SK-N-SH (cell line): Measurements from ENCODE around the gene ATXN7L2. TPM values are rescaled to one million over a fixed set of nuclear protein-coding genes. Genes with fewer than 3 reads are reported as not detected.

Source experiments
- CTCF ChIA-PET: fragments of 300-600, 350-600 bp; formaldehyde crosslinking; extraction: SDS; loops from one replicate; lab custom pipeline; 2021; lab: Yijun Ruan, JAX
- POLR2A ChIA-PET: fragments of 350-600 bp; sonication (Branson Sonifier 250); formaldehyde crosslinking; extraction: SDS; loops from one replicate; lab custom pipeline; 2020; ENCODE audit warnings: antibody characterized with exemption, inconsistent platforms; lab: Yijun Ruan, JAX
- DNase-seq: peaks from one replicate; pipeline ENCODE4 v3.0.0; 2012
- H2AFZ ChIP-seq: fragments of 200-600 bp; sonication (generic); 2 replicates; pipeline ENCODE4 v1.8.1; 2016; ENCODE audit warnings: antibody characterized with exemption, mild to moderate bottlenecking, low read depth
- H3F3A ChIP-seq: fragments of 200-600 bp; sonication (generic); replicated peaks from 2 replicates; pipeline ENCODE3; 2016; ENCODE audit warnings: antibody characterized with exemption, mild to moderate bottlenecking; ENCODE audit not compliant: insufficient read depth
- H3K27ac ChIP-seq, 2 experiments: fragments of 200-500 bp in 1 of 2; fragments of 200-600 bp in 1 of 2; sonication (Bioruptor generic) in 1 of 2; sonication (generic), shearing (Covaris generic) in 1 of 2; 2 replicates each; pipeline versions ENCODE4 v1.5.1 to v1.6.1; 2014 to 2016; ENCODE audit warnings: low read depth in 2 of 2, inconsistent platforms in 1 of 2, low read length in 1 of 2, mild to moderate bottlenecking in 1 of 2, mixed read lengths in 1 of 2
- H3K27me3 ChIP-seq: fragments of 200-600 bp; sonication (generic), shearing (Covaris generic); 2 replicates; pipeline ENCODE4 v1.6.1; 2016; ENCODE audit warnings: mixed run types; ENCODE audit not compliant: insufficient read depth
- H3K36me3 ChIP-seq, 2 experiments: fragments of 200-500 bp in 1 of 2; fragments of 200-600 bp in 1 of 2; sonication (Bioruptor generic) in 1 of 2; sonication (generic) in 1 of 2; replicated peaks in 1 of 2; 2 replicates each; pipeline versions ENCODE3 to v1.5.1; 2014 to 2016; ENCODE audit warnings: low read length in 1 of 2, mild to moderate bottlenecking in 1 of 2; ENCODE audit not compliant: insufficient read depth in 2 of 2, control insufficient read depth in 1 of 2
- H3K4me1 ChIP-seq, 2 experiments: fragments of 200-500 bp in 1 of 2; fragments of 200-600 bp in 1 of 2; sonication (Bioruptor generic) in 1 of 2; sonication (generic), shearing (Covaris generic) in 1 of 2; 2 replicates each; pipeline versions ENCODE4 v1.5.1 to v1.6.1; 2014 to 2016; ENCODE audit warnings: low read depth in 1 of 2, low read length in 1 of 2, mixed run types in 1 of 2; ENCODE audit not compliant: insufficient read depth in 2 of 2, control insufficient read depth in 1 of 2
- H3K4me2 ChIP-seq: fragments of 200-600 bp; sonication (generic), shearing (Covaris generic); 2 replicates; pipeline ENCODE4 v1.6.1; 2017; ENCODE audit warnings: mixed run types
- H3K4me3 ChIP-seq, 2 experiments: fragments of 200-500 bp in 1 of 2; fragments of 200-600 bp in 1 of 2; sonication (Bioruptor generic) in 1 of 2; sonication (generic), shearing (Covaris generic) in 1 of 2; 2 replicates each; pipeline versions ENCODE4 v1.5.1 to v1.8.1; 2014 to 2016; ENCODE audit warnings: low read depth in 2 of 2, inconsistent platforms in 1 of 2, low read length in 1 of 2, mild to moderate bottlenecking in 1 of 2, mixed read lengths in 1 of 2, moderate library complexity in 1 of 2
- H3K79me2 ChIP-seq: fragments of 200-600 bp; sonication (generic); 2 replicates; pipeline ENCODE4 v1.8.1; 2017; ENCODE audit warnings: mild to moderate bottlenecking; ENCODE audit not compliant: insufficient read depth
- H3K9ac ChIP-seq: fragments of 200-600 bp; sonication (generic); 2 replicates; pipeline ENCODE4 v1.6.1; 2017; ENCODE audit warnings: mixed run types
- H3K9me2 ChIP-seq: fragments of 200-600 bp; sonication (generic); 2 replicates; pipeline ENCODE4 v1.6.1; 2017; ENCODE audit warnings: mixed run types
- H3K9me3 ChIP-seq: fragments of 200-600 bp; sonication (generic); 2 replicates; pipeline ENCODE4 v1.6.1; 2017; ENCODE audit warnings: mixed run types, mild to moderate bottlenecking, moderate library complexity
- H4K20me1 ChIP-seq: fragments of 200-600 bp; sonication (generic); 2 replicates; pipeline ENCODE4 v1.6.1; 2017; ENCODE audit warnings: mild to moderate bottlenecking, mixed run types; ENCODE audit not compliant: insufficient read depth
- CTCF ChIP-seq: fragments of 200-600 bp; sonication (generic); IDR thresholded peaks from 2 replicates; pipeline ENCODE4 v1.6.1; 2017; ENCODE audit warnings: antibody characterized with exemption, mild to moderate bottlenecking, moderate library complexity
- ELF1 ChIP-seq: IDR thresholded peaks from 2 replicates; pipeline ENCODE4 v1.4.0; 2012
- IRF3 ChIP-seq: fragments of 150-350 bp; IDR thresholded peaks from 2 replicates; pipeline ENCODE4 v1.6.1; 2016; ENCODE audit warnings: mild to moderate bottlenecking, low read depth, low read length
- JUND ChIP-seq: IDR thresholded peaks from 2 replicates; pipeline ENCODE4 v1.4.0; 2012
- MAX ChIP-seq: IDR thresholded peaks from 2 replicates; pipeline ENCODE4 v1.4.0; 2012; ENCODE audit warnings: low read depth
- MEF2A ChIP-seq: IDR thresholded peaks from 2 replicates; pipeline ENCODE4 v1.4.0; 2012; ENCODE audit warnings: low read depth, borderline replicate concordance
- MXI1 ChIP-seq: IDR thresholded peaks from 2 replicates; pipeline ENCODE4 v1.6.1; 2012; ENCODE audit warnings: mild to moderate bottlenecking, low read depth, low read length, improper control_type of control experiment
- NFIC ChIP-seq: IDR thresholded peaks from 2 replicates; pipeline ENCODE4 v1.4.0; 2012; ENCODE audit warnings: borderline replicate concordance
- RAD21 ChIP-seq: IDR thresholded peaks from 2 replicates; pipeline ENCODE4 v1.6.1; 2012; ENCODE audit warnings: mild to moderate bottlenecking, low read length
- RXRA ChIP-seq: IDR thresholded peaks from 2 replicates; pipeline ENCODE4 v1.4.0; 2012; ENCODE audit warnings: low read depth, mild to moderate bottlenecking, borderline replicate concordance
- SMC3 ChIP-seq: IDR thresholded peaks from 2 replicates; pipeline ENCODE4 v1.6.1; 2012; ENCODE audit warnings: low read depth, low read length, improper control_type of control experiment
- ZBTB33 ChIP-seq: IDR thresholded peaks from 2 replicates; pipeline ENCODE4 v1.4.0; 2012; ENCODE audit warnings: low read depth, borderline replicate concordance
- WGBS: methylation state at CpG from one replicate; pipeline ENCODE4 v1.1.6; 2017; ENCODE audit warnings: low lambda C conversion rate; 5-methylcytosine and 5-hydroxymethylcytosine counted together
- polyA plus RNA-seq, 3 experiments: library from polyadenylated mRNA; depleted of rRNA; stranded (reverse); fragments of >200 nt; gene quantifications; 2 replicates each; pipeline ENCODE4 v1.2.3, GENCODE V29; 2012

The ATXN7L2 gene
- polyA plus RNA-seq, 1 of the 3 experiments (the other 2 are of a cell fraction), result 4.0 TPM

GRCh38 chr1:109498161-109498801, 14.6 kb downstream of the ATXN7L2 start:
- POLR2A ChIA-PET, result interaction anchor here (0.6 to 3.3 kb wide), 4 partner anchors 11 to 122 kb away, joined by 3 to 13 read pairs (median 3); partner anchors contain the start of gene AMIGO1
- Histone ChIP-seq H3K79me2 (peaks cover 19% of the 10 kb centered on the region), H2AFZ (no peak overlapping the region), H3K9ac (no peak overlapping the region), H4K20me1 (no peaks in the 10 kb centered on the region), H3K27ac (peak overlapping the region in 1 of 2 experiments; percentile 67; a peak in 2 of 4 replicates), H3K9me3 (no peaks in the 10 kb centered on the region), H3F3A (no peaks in the 10 kb centered on the region), H3K4me1 (peaks cover 0 to 24% of the 10 kb centered on the region in 2 experiments; a peak in 2 of 4 replicates), H3K36me3 (peaks cover 5 to 17% of the 10 kb centered on the region in 2 experiments), H3K4me3 (no peak overlapping the region; a peak in 1 of 4 replicates), H3K27me3 (no peaks in the 10 kb centered on the region), H3K9me2 (no peaks in the 10 kb centered on the region), H3K4me2 (no peak overlapping the region)
- peak; percentile 87 for DNase-seq
- 65% methylated on average over 6 of the region's 12 CpGs for WGBS
- CTCF ChIA-PET, result interaction anchor here (0.7 to 40.2 kb wide), 25 partner anchors 9 to 275 kb away, joined by 3 to 1710 read pairs (median 4); partner anchors contain the start of genes AMIGO1, ATXN7L2, CYB561D1 and GNAI3
- TF ChIP-seq MEF2A (no peak), ELF1 (no peak), ZBTB33 (no peak), MXI1 (peak; percentile 37; the same call in 1 of the 2 replicates), IRF3 (no peak), RAD21 (peak; percentile 77), MAX (no peak), SMC3 (peak; percentile 94), NFIC (no peak), RXRA (no peak), JUND (no peak), CTCF (peak; percentile 62)
